GM18517 (cell line): ENCODE results near the gene VIM.

ENCODE experiments used
- ATAC-seq: cut with Tn5 transposase; IDR thresholded peaks from one replicate; pipeline ENCODE4 v1.9.1; 2021; ENCODE audit warnings: mild to moderate bottlenecking, moderate library complexity; ENCODE audit not compliant: unreplicated experiment

The VIM gene

DNA sequence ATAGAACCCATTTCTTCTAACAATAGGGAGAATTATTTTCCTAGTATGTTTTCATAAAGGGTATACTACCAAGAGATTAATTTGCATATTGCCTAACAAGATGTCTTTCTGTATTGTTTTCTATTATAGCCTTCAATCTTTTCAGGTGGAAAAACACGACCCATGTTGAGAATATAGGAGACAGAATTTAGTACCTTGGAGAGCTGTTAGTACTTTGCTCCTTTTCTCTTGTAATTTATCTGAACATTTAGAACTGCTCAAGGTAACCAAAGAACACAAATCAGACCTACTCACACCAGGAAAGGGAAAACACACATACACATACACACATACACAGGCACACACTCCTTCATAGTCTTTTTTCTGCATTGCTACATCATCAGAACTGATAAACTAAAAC lies 18.7 kb upstream of the VIM start:
- no peak for ATAC-seq

DNA sequence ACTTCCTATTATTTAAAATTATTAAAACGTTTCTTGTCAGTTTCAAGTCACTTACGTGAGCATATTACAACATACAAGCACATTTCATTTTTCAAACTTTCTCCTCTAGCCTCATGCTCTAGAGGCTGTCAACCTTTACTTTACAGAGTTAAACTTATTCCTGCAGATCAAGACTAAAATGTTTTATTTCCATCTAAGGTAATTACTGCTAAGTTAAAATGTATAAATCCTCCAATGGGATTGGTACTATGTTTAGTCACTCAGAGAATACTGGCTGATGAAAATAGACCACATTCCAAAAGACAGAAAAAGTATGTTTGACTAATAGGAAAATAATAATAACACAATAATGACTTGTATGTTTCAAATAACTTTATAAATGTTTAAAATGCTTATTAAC lies 18.2 kb upstream of the VIM start:
- ATAC-seq: no peak

DNA sequence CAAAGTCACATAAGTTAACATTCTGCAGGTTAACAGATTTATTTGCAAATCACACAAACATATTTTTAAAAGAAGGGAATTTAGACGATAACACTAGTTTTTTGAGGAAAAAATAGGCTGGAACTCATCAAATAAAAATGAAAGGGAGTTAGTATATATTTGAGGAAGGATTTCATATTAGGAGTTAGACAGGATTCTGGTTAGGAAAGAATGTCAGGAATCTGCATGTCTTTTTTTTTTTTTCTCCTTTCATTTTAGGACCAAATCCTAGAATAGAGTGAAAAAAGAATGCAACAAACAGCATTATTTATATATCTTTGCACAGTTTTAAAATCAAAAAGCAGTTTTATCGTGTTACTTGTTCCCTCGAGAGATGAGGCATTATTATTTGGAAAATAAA lies 17.7 kb upstream of the VIM start:
- no peak for ATAC-seq

DNA sequence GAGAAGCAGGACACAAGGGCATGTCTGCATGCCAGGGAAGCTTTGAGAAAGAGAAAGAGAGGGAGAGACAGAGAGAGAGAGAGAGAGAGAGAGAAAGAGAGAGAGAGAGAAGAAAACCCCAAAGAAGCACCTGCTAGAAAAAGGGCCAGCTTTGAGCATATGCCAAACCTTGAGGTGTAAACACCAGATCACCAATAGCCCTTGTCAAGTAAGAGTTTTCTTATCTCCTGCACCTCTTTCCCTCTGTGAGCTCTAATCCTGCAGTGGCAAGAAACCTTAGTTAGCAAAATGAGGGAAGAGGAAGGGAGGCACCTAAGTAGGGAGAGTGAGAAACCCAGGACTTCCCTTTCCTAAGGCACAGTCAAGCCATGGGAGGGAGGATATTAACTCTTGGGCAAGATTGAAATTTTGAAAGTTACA lies 15.2 kb upstream of the VIM start:
- ATAC-seq: no peak

DNA sequence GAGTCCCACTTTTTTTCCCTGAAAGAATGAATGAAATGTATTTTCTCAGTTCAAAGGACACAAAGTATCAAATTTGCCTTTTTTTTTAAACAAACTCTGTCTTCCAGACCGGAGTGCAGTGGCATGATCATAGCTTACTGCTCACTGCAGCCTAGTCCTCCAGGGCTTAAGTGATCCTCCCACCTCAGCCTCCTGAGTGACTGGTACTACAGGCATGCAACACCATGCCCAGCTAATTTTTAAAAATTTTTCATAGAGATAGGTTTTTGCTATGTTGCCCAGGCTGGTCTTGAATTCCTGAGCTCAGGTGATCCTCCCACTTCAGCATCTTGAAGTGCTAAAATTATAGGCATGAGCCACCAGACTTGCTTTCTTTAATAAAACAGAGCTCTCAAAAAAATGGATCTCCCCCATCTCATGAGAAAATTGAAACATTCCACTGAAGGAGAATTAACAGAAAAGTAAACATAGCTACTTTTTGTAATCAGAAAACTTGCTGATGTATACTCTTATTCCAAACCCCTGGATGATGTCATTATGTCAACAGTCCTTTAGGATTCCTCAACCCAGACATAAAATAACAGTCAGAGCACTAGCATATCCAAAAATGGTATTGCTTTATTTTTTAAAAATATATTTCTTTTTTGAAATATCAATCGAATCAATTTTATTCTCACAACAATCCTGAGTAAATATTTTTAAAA lies 14.2 kb upstream of the VIM start:
- ATAC-seq: no peak

DNA sequence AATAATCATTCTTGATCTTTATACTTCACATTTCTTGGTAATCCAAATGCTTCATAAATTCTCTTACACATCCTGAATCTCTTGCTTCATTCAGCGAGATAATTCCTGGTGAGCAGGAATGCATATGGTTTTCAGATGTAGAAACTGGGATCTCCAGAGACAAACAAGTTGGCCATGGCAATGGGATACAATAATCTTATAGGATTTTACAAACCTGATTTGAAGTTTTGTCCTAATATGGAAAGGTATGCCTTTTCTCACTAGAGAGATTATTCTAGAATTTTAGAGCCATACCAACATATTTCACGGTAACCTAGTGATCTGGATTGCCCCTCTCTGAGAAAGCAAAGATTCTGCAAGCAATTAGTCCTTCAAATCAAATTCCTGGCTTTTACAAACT lies 13.5 kb upstream of the VIM start:
- ATAC-seq: no peak

DNA sequence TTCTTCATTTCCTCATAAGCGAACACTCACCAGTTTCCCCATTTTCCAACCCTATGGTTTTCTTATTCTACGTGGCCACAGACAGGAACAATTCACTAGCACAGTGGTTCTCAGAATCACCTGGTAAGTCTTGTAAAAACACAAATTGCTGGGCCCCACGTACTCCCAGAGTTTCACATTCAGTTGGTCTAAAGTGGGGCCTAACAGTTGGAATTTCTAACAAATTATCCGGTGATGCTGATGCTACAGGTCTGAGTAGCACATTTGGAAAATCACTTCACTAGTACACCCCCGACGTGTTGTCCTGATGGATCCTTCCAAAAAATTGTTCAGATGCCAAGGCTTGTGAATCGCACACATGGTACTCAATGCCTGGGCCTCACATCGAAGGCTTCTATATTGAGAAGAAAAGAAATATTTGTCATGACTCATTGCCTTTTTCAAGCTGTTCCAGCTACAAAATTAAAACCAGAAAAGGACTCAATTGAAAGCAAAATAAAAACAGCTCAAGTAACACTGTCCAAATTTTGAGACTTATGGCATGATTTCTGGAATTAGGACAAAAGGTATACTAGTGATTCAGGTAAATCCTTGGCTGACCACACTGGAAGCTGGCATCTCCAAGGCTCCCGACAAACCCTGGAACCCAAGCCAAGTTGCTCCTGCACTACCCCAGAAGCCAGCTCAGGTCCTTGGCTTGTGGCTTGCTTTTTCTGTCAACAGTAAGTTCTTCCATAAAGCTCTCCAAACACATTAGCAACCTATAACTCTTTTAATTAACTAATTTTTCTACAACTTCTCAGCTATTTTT lies 12.9 kb upstream of the VIM start:
- no peak for ATAC-seq

DNA sequence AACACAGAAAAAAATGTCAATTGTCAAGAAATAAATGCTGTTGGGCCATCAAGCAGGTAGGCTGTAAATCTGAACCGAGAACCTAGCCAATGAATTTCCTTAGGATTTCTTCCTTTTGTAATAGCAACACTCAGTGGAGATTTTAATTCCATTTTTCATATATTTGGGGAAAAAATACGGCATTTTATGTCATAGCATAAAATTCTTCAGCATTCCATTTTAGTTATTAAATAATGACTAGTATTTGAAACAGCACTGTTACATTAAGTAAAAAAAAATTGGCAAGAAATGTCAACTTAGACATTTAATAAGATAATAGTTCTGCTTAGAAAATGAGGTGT lies 12.3 kb upstream of the VIM start:
- no peak for ATAC-seq

DNA sequence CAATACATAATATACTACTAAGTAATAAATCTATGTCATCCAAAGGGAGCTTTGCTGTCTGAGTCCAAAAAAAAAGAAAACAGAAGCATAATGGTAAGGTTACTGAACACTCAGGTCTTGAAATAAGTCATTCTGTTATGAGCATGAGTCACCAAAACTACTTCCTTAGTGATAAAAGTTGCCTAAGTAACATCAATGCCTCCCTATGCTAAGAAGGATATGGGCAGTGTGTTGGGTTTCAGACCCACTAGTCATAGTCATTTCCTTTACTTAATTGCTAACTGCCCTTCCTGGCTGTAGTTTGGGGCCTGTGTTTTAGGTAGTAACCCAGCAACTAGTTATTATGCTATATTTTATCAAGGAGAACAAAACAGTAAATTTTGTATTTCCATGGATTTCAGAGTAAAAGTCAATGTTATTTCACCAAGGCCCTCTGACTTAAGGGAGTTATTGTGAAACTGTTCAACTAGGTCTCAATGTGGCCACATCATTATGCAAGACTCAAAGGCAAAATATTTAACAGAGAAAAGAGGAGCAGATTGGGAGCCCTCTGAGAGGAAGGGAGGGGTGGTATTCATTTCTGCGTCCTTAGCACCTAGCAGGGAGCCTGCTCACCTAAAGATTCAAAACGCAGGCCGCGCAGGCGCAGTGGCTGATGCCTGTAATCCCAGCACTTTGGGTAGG lies 11.7 kb upstream of the VIM start:
- ATAC-seq: peak; percentile 100

DNA sequence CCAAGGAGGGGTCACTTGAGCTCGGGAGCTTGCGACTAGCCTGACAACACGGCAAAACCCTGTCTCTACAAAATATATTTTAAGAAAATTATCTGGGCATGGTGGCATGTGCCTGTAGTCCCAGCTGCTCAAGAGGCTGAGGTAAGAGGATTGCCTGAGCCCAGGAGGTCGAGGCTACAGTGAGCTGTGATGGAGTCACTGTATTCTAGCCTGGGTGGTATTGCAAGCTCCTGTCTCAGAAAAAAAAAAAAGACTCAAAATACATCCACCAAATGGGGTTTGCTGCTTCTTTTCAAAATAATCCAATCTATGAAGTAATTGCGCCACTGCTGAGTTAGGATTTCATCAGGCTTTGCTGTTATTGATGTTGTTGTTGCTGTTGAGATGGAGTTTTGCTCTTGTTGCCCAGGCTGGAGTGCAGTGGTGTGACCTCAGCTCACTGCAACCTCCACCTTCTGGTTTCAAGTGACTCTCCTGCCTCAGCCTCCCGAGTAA lies 11.1 kb upstream of the VIM start:
- no peak for ATAC-seq

DNA sequence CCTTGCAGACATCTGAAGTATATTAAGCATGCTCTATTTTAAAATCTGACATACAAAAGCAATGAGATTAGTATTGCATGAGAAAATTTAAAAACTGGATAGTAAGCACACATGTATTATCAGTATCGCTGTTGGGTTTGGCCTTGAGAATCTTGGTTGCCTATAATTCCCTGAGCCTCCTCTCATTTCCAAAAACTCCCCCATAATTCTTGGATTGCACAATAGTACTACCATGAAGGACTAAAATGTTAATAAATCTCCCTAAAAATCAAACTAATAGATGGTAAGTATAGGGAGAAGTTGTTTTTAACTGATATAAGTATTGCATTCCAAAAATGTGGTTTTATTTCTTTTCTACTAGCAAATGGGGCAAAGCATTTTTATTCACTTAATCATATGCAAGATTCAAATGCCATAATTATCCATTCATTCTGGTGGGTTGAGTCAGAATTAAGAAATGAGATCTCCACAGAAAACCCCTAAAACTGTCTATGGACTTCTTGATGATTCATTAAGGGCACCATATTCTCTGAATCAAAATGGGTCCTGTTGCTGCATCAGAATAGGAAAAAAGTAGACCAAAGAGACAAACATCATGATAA lies 10.3 kb upstream of the VIM start:
- ATAC-seq: no peak

DNA sequence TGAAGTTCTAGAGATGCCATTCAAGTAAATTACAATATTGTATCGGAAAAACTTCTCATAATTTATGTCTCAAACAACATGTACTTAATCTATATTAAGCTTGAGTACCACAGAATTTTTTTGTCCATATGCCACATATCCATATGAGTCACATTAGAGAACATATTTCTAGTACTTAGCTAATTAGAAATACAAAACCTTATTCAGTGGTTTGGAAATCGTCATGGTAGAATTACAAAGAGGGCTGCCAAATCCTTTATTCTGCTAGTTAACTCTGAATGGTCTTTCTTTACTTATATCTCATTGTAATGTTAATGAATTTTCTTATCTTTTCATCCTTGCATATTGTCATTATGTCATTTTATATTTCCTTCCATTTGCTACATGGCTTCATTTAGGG lies 9.0 kb upstream of the VIM start:
- ATAC-seq: no peak

DNA sequence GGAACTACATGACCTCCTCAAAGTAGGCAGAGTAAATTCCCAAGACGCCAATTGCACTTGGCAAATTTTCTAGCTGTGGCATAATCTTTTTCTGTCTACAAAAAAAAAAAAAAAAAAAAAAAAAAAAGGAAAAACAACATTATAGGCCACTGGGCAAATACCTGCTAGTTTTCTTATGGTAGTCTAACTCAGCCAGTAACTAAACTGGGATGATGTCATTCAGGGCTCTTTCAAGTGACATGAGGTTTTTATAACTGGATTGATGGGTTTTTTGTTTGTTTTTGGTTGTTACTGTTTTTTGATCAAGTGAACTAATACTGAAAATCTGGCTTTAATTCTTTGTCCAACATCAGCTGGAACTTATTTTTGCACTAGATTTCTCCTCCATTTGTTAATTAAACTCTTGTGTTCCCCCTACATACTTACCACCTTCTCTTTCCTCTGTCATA lies 7.4 kb upstream of the VIM start:
- no peak for ATAC-seq

DNA sequence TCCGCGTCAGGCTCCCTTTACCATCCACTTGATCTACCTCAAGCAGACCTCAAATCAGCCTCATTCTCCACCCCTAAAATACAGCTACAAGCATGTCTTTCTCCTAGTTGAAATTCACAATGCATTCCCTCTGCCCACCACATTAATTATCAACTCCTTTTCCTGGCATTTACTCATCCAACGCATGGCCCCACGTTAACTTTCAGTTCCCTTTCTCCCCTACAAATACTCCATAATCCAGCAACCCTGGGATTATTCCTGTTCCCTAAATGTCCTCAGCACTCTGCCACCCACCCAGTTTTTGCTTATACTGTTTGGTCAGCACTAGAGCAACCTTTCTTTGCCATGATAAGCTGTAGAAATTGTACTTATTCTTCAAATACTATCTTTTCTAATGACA lies 5.7 kb upstream of the VIM start:
- no peak for ATAC-seq

DNA sequence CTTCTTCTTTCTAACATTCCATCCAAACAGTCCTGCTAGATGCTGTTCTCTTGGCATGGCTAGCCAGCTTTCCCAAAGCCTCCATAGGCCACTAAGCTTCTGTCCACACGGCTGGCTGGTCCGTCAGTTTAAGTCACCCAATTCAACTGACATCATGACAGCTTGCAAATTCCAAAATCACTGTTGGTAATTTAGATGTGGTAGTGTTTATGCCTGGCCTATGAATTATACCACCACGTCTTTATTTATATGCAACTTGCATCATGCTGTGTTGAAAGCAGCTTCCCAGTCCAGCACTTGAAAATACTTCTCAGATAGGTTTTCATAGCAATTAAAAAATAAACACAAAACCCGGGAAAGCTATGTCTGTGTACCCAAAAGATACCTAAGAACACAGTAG lies 2.2 kb upstream of the VIM start:
- no peak for ATAC-seq

DNA sequence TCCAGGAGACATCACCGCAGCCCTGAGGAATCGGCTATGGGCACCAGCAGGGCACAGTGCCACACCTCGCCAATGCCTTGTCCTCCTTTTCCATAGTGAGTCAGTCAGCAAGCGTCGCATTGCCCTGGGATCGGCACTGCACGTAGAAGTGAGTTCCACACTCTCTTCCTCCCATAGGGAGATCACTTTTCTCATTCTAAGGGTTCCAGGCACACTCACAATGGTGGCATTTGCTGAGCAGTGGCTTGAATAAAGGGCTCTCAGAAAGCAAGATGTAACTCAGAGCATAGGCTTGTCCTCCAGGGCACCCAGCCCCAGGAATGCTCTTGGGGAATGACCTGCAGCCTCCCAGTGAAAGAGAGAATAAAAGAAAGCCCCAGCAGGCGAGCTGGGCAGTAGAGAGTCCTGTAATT lies 1.1 kb upstream of the VIM start:
- ATAC-seq: no peak

DNA sequence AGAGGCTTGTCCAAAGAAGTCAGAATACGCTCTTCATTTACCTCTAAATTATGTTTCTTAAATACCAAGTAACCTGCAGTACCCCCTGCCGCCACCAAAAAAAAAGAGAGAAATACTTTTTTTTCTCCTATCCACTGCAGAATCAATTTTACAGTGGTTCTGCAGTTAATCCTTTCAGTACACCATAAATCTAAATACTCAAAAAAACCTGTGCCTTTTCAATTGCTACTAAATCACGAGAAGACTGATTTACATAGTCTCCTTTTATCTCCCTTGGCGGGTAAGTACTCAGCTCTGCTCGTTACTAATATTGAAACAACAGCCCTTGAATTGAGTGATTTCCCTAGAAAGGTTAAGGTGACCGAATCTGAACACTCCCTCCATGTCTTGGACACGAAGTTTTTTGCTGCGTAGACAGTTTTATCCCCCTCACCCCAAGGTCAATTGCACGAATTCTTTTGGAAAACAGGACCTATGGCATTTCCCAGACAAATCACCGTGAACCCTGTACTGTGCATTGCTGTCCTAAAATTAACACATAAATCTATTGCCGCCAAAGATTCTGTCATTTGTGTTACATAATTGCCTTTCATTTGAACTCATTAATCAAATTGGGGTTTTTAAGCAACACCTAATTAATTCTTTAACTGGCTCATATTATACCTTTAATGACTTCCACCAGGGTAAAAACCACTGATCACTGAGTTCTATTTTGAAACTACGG lies 512 bp upstream of the VIM start:
- peak; percentile 34 for ATAC-seq

DNA sequence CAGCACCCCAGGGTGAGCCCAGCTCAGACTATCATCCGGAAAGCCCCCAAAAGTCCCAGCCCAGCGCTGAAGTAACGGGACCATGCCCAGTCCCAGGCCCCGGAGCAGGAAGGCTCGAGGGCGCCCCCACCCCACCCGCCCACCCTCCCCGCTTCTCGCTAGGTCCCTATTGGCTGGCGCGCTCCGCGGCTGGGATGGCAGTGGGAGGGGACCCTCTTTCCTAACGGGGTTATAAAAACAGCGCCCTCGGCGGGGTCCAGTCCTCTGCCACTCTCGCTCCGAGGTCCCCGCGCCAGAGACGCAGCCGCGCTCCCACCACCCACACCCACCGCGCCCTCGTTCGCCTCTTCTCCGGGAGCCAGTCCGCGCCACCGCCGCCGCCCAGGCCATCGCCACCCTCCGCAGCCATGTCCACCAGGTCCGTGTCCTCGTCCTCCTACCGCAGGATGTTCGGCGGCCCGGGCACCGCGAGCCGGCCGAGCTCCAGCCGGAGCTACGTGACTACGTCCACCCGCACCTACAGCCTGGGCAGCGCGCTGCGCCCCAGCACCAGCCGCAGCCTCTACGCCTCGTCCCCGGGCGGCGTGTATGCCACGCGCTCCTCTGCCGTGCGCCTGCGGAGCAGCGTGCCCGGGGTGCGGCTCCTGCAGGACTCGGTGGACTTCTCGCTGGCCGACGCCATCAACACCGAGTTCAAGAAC lies 1.1 kb downstream of the VIM start:
- ATAC-seq: peak; percentile 16

DNA sequence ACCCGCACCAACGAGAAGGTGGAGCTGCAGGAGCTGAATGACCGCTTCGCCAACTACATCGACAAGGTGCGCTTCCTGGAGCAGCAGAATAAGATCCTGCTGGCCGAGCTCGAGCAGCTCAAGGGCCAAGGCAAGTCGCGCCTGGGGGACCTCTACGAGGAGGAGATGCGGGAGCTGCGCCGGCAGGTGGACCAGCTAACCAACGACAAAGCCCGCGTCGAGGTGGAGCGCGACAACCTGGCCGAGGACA lies 1.6 kb downstream of the VIM start:
- ATAC-seq: peak; percentile 4

DNA sequence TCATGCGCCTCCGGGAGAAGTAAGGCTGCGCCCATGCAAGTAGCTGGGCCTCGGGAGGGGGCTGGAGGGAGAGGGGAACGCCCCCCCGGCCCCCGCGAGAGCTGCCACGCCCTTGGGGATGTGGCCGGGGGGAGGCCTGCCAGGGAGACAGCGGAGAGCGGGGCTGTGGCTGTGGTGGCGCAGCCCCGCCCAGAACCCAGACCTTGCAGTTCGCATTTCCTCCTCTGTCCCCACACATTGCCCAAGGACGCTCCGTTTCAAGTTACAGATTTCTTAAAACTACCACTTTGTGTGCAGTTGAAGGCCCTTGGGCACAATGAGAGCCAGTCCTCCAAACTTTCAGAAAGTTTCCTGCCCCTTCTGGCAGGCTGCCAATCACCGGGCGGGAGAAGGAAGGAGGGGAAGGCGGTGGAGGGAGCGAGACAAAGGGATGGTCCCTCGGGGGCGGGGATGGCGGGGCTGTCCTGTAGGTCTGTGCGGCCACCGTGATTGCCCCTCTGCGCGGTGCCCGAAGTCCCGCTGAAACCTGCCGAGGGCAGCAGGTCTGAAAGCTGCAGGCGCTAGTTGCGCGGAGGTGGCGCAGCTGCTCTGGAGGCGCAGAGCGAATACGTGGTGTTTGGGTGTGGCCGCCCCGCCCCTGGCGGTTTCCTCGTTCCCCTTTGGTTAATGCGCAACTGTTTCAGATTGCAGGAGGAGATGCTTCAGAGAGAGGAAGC lies 2.1 kb downstream of the VIM start:
- peak; percentile 51 for ATAC-seq
